Small intestine (tissue), 7 donors: ENCODE results near the gene GOLPH3L. TPM values are rescaled to one million over a fixed set of nuclear protein-coding genes. Genes with fewer than 3 reads are reported as not detected.
"Not testable (repeated sequence)": the region's sequence is repeated elsewhere in the genome, so short reads cannot be mapped to it uniquely, and the experiment has no call there.

Experiments
- DNase-seq, 2 donors: peaks; one replicate each; pipeline versions ENCODE4 v3.0.0 to v3.0.0-alpha.2; 2013
- FAIRE-seq: peaks from 2 replicates; lab custom pipeline; 2012; peaks lifted over from hg19 to GRCh38; lab: Jason Lieb, UNC
- H3K27ac ChIP-seq, 3 donors: one replicate each; pipeline ENCODE4 v1.5.1; 2013; ENCODE audit warnings: low read length in 2 of 3, mild to moderate bottlenecking in 2 of 3, control low read depth in 1 of 3, inconsistent platforms in 1 of 3, low read depth in 1 of 3, moderate library complexity in 1 of 3
- H3K27me3 ChIP-seq, 3 donors: one replicate each; pipeline ENCODE4 v1.6.1; 2013; ENCODE audit warnings: low read length in 3 of 3, inconsistent platforms in 1 of 3; ENCODE audit not compliant: control insufficient read depth in 3 of 3, insufficient read depth in 3 of 3
- H3K36me3 ChIP-seq, 3 donors: one replicate each; pipeline ENCODE4 v1.6.1; 2013; ENCODE audit warnings: low read length in 3 of 3, inconsistent platforms in 1 of 3, low read depth in 1 of 3, mild to moderate bottlenecking in 1 of 3, moderate library complexity in 1 of 3; ENCODE audit not compliant: control insufficient read depth in 3 of 3, insufficient read depth in 2 of 3
- H3K4me1 ChIP-seq, 3 donors: one replicate each; pipeline ENCODE4 v1.6.1; 2013; ENCODE audit warnings: low read length in 2 of 3, inconsistent platforms in 1 of 3, low read depth in 1 of 3, mild to moderate bottlenecking in 1 of 3, moderate library complexity in 1 of 3; ENCODE audit not compliant: control insufficient read depth in 3 of 3, insufficient read depth in 2 of 3
- H3K4me3 ChIP-seq, 3 donors: one replicate each; pipeline ENCODE4 v1.5.1; 2013; ENCODE audit warnings: low read length in 3 of 3, control low read depth in 1 of 3, inconsistent platforms in 1 of 3, low read depth in 1 of 3, mild to moderate bottlenecking in 1 of 3, moderate library complexity in 1 of 3
- H3K9me3 ChIP-seq, 2 donors: one replicate each; pipeline ENCODE4 v1.6.1; 2013; ENCODE audit warnings: low read depth in 1 of 2, low read length in 1 of 2; ENCODE audit not compliant: control insufficient read depth in 2 of 2, insufficient read depth in 1 of 2
- WGBS, 3 donors: extraction: QIAGEN DNeasy Blood & Tissue Kit; methylation state at CpG; one replicate each; pipeline ENCODE4 v1.1.7; 2013; 5-methylcytosine and 5-hydroxymethylcytosine counted together
- polyA plus RNA-seq, 4 donors: library from polyadenylated mRNA; stranded (reverse) in 3 of 4; unstranded in 1 of 4; fragments of 200-250 nt in 3 of 4; fragments of 120-200 nt in 1 of 4; gene quantifications; one replicate each; pipeline versions ENCODE4 v1.2.1 to v1.2.3, GENCODE V29; 2013
- donor health status: healthy with polysubstance abuse.
- donor health status: control.
- donor health status: control.
- donor health status: Bipolar disorder and iron deficiency.
- donor health status: healthy.

GOLPH3L gene
- polyA plus RNA-seq, 4 donors, result 15.4 to 43.1 (median 22.6) TPM

- H3K9me3 ChIP-seq, result no peaks in the 10 kb centered on the region
- no peak overlapping the region for H3K4me3 ChIP-seq
- DNase-seq, result peak; percentile 85 to 90
- H3K36me3 ChIP-seq, result peaks cover 10 to 31% (median 11%) of the 10 kb centered on the region in 3 donors
- 8 to 63% (median 26%) methylated on average over 1 of the region's 1 CpG for WGBS, 3 donors
- H3K27ac ChIP-seq, result peak overlapping the region in 2 of 3 donors; percentile 5 to 34
- no peaks in the 10 kb centered on the region for H3K4me1 ChIP-seq
- no peaks in the 10 kb centered on the region for H3K27me3 ChIP-seq
- FAIRE-seq, result no peak
Measured at GRCh38 chr1:150650193-150650592, 46.8 kb downstream of the GOLPH3L start.

- no peak for DNase-seq
- H3K27ac ChIP-seq, result peak overlapping the region in 2 of 3 donors; percentile 33 to 34
- H3K36me3 ChIP-seq, result peaks cover 10 to 31% (median 11%) of the 10 kb centered on the region in 3 donors
- FAIRE-seq, result no peak
- H3K9me3 ChIP-seq, result no peaks in the 10 kb centered on the region
- no peaks in the 10 kb centered on the region for H3K27me3 ChIP-seq
- WGBS, 3 donors, result 48 to 79% (median 51%) methylated on average over 5 of the region's 5 CpGs
- H3K4me3 ChIP-seq, result no peak overlapping the region
- H3K4me1 ChIP-seq, result no peaks in the 10 kb centered on the region
Measured at GRCh38 chr1:150649441-150650075, 47.4 kb downstream of the GOLPH3L start.

GRCh38 chr1:150642296-150642695 lies 54.7 kb downstream of the GOLPH3L start:
- no peaks in the 10 kb centered on the region for H3K27me3 ChIP-seq
- H3K4me3 ChIP-seq, result no peak overlapping the region
- FAIRE-seq, result no peak
- peaks cover 3 to 7% (median 7%) of the 10 kb centered on the region in 3 donors for H3K36me3 ChIP-seq
- no peak for DNase-seq
- no peaks in the 10 kb centered on the region for H3K4me1 ChIP-seq
- no peak overlapping the region for H3K27ac ChIP-seq
- no peaks in the 10 kb centered on the region for H3K9me3 ChIP-seq
- WGBS, 3 donors, result 87 to 93% (median 93%) methylated on average over 4 of the region's 4 CpGs

- not testable (repeated sequence) for H3K27me3 ChIP-seq, H3K4me3 ChIP-seq, FAIRE-seq, H3K9me3 ChIP-seq, H3K36me3 ChIP-seq, DNase-seq, H3K4me1 ChIP-seq, H3K27ac ChIP-seq
- WGBS, 3 donors, result 72 to 90% (median 73%) methylated on average over 9 of the region's 9 CpGs
Measured at GRCh38 chr1:150641126-150641815, 55.7 kb downstream of the GOLPH3L start.

GRCh38 chr1:150638430-150638829 lies 58.5 kb downstream of the GOLPH3L start:
- not testable (repeated sequence) for H3K4me1 ChIP-seq, H3K36me3 ChIP-seq, FAIRE-seq, H3K9me3 ChIP-seq, DNase-seq, H3K27me3 ChIP-seq, H3K27ac ChIP-seq, H3K4me3 ChIP-seq
- WGBS, 3 donors, result 95 to 99% (median 97%) methylated on average over 6 of the region's 6 CpGs

- H3K27ac ChIP-seq, H3K9me3 ChIP-seq, H3K27me3 ChIP-seq, H3K4me1 ChIP-seq, H3K4me3 ChIP-seq, FAIRE-seq, DNase-seq, H3K36me3 ChIP-seq: not testable (repeated sequence)
- WGBS, 3 donors, result 62 to 85% (median 83%) methylated on average over 13 to 16 of the region's 17 CpGs
Measured at GRCh38 chr1:150634839-150635622, 61.9 kb downstream of the GOLPH3L start.

GRCh38 chr1:150629115-150629928 lies 67.6 kb downstream of the GOLPH3L start, which contains the start of gene ENSA:
Gene ENSA (minus strand): TSS chr1:150629612. CDS start chr1:150629470, 142 bp downstream.
- no peaks in the 10 kb centered on the region for H3K9me3 ChIP-seq
- H3K36me3 ChIP-seq, result peaks cover 5 to 16% (median 12%) of the 10 kb centered on the region in 3 donors
- DNase-seq, result peak; percentile 98 to 100
- no peak for FAIRE-seq
- H3K4me3 ChIP-seq, result peak within 1 kb of the TSS; percentile 51 to 79 (median 64)
- H3K4me1 ChIP-seq, result peaks cover 0 to 7% (median 1%) of the 10 kb centered on the region in 3 donors
- peak within 1 kb of the TSS; percentile 90 to 97 (median 97) for H3K27ac ChIP-seq
- 0 to 1% (median 1%) methylated on average over 48 to 49 of the region's 49 CpGs for WGBS, 3 donors
- H3K27me3 ChIP-seq, result no peaks in the 10 kb centered on the region
